AG08395 (cell line): ENCODE measurements around the gene VMO1.

ENCODE experiments used
- DNase-seq: peaks from one replicate; pipeline ENCODE4 v3.0.0; 2012; ENCODE audit warnings: mixed read lengths, low spot score

The VMO1 gene

GRCh38 chr17:4800462-4801196, 14.5 kb upstream of the VMO1 start:
- DNase-seq, result no peak

- peak; percentile 68 for DNase-seq
Measured at GRCh38 chr17:4796552-4796920, 10.4 kb upstream of the VMO1 start.

- no peak for DNase-seq
Measured at GRCh38 chr17:4795168-4795567, 9.0 kb upstream of the VMO1 start.

- no peak for DNase-seq
Measured at GRCh38 chr17:4790705-4791088, 4.5 kb upstream of the VMO1 start.

- DNase-seq, result peak; percentile 93
Measured at GRCh38 chr17:4789951-4790704, 4.0 kb upstream of the VMO1 start.

GRCh38 chr17:4789701-4789950, 3.5 kb upstream of the VMO1 start:
- no peak for DNase-seq

GRCh38 chr17:4788807-4789700, 2.9 kb upstream of the VMO1 start, which contains the start of gene GLTPD2:
Gene GLTPD2 (plus strand): TSS chr17:4788964. CDS start chr17:4789012, 48 bp downstream.
- DNase-seq, result no peak

GRCh38 chr17:4788159-4788806, 2.1 kb upstream of the VMO1 start:
- DNase-seq, result no peak

- no peak for DNase-seq
Measured at GRCh38 chr17:4786516-4786915, 352 bp upstream of the VMO1 start.

GRCh38 chr17:4785311-4786105, 656 bp downstream of the VMO1 start:
- DNase-seq, result no peak

GRCh38 chr17:4782652-4783051, 3.5 kb downstream of the VMO1 start:
- no peak for DNase-seq

GRCh38 chr17:4780325-4780955, 5.7 kb downstream of the VMO1 start:
- DNase-seq, result no peak

- DNase-seq, result no peak
Measured at GRCh38 chr17:4777969-4778760, 8.0 kb downstream of the VMO1 start.

- no peak for DNase-seq
Measured at GRCh38 chr17:4772235-4772613, 13.9 kb downstream of the VMO1 start.

- DNase-seq, result no peak
Measured at GRCh38 chr17:4771519-4772234, 14.5 kb downstream of the VMO1 start, which contains the start of gene TM4SF5. Gene TM4SF5 (plus strand): TSS chr17:4771886. CDS start chr17:4771923, 37 bp downstream.

- peak; percentile 64 for DNase-seq
Measured at GRCh38 chr17:4769628-4770027, 16.5 kb downstream of the VMO1 start.

GRCh38 chr17:4768298-4768697, 17.9 kb downstream of the VMO1 start:
- DNase-seq, result no peak

GRCh38 chr17:4766723-4767122, 19.4 kb downstream of the VMO1 start:
- DNase-seq, result no peak

- DNase-seq, result no peak
Measured at GRCh38 chr17:4766201-4766600, 20.0 kb downstream of the VMO1 start.
